Mesendoderm (in vitro differentiated cells): ENCODE results near the gene PDIA4.
"Not testable (repeated sequence)": the region's sequence is repeated elsewhere in the genome, so short reads cannot be mapped to it uniquely, and the experiment has no call there.

Experiments used
- DNase-seq: peaks from one replicate; pipeline ENCODE4 v3.0.0; 2013
- H2AK5ac ChIP-seq: 2 replicates; pipeline ENCODE4 v1.6.1; 2013; ENCODE audit warnings: low read length, inconsistent platforms
- H2BK120ac ChIP-seq: 2 replicates; pipeline ENCODE4 v1.6.1; 2013; ENCODE audit warnings: low read depth, mild to moderate bottlenecking, low read length, moderate library complexity, mixed read lengths
- H2BK15ac ChIP-seq: replicated peaks from 2 replicates; pipeline ENCODE4 v1.6.1; 2013; ENCODE audit warnings: low read depth, mild to moderate bottlenecking, moderate library complexity
- H2BK5ac ChIP-seq: 2 replicates; pipeline ENCODE4 v1.6.1; 2013; ENCODE audit warnings: low read length, inconsistent platforms
- H3K18ac ChIP-seq: 2 replicates; pipeline ENCODE4 v1.6.1; 2013; ENCODE audit warnings: mild to moderate bottlenecking, low read length, mixed read lengths
- H3K23ac ChIP-seq: one replicate; pipeline ENCODE4 v1.6.1; 2013; ENCODE audit warnings: low read length
- H3K27ac ChIP-seq: 2 replicates; pipeline ENCODE4 v1.5.1; 2013; ENCODE audit warnings: low read depth, mild to moderate bottlenecking, inconsistent platforms, low read length, moderate library complexity
- H3K27me3 ChIP-seq: 2 replicates; pipeline ENCODE4 v1.6.1; 2013; ENCODE audit warnings: low read length, control low read depth, mild to moderate bottlenecking, inconsistent platforms; ENCODE audit not compliant: insufficient read depth, poor library complexity
- H3K36me3 ChIP-seq: 2 replicates; pipeline ENCODE4 v1.6.1; 2013; ENCODE audit warnings: low read length, inconsistent platforms; ENCODE audit not compliant: control insufficient read depth, insufficient read depth
- H3K4ac ChIP-seq: one replicate; pipeline ENCODE4 v1.6.1; 2013; ENCODE audit warnings: low read depth, mild to moderate bottlenecking, low read length, moderate library complexity
- H3K4me1 ChIP-seq: 2 replicates; pipeline ENCODE4 v1.6.1; 2013; ENCODE audit warnings: low read depth, low read length, inconsistent platforms; ENCODE audit not compliant: control insufficient read depth
- H3K4me2 ChIP-seq: 2 replicates; pipeline ENCODE4 v1.6.1; 2013; ENCODE audit warnings: low read length
- H3K4me3 ChIP-seq: 2 replicates; pipeline ENCODE4 v1.5.1; 2013; ENCODE audit warnings: mild to moderate bottlenecking, low read length
- H3K56ac ChIP-seq: one replicate; pipeline ENCODE4 v1.6.1; 2013; ENCODE audit warnings: low read length
- H3K79me1 ChIP-seq: 2 replicates; pipeline ENCODE4 v1.6.1; 2013; ENCODE audit warnings: low read length, inconsistent platforms
- H3K79me2 ChIP-seq: 2 replicates; pipeline ENCODE4 v1.6.1; 2013; ENCODE audit warnings: mild to moderate bottlenecking, low read length; ENCODE audit not compliant: control insufficient read depth, insufficient read depth
- H3K9ac ChIP-seq: 2 replicates; pipeline ENCODE4 v1.6.1; 2013; ENCODE audit warnings: low read length, inconsistent platforms
- H4K5ac ChIP-seq: one replicate; pipeline ENCODE4 v1.6.1; 2013; ENCODE audit warnings: low read length
- H4K8ac ChIP-seq: one replicate; pipeline ENCODE4 v1.6.1; 2013; ENCODE audit warnings: low read depth, mild to moderate bottlenecking, control low read depth, low read length, moderate library complexity
- whole genome bisulfite sequencing: extraction: QIAGEN DNeasy Blood & Tissue Kit; methylation state at CpG from one replicate; pipeline ENCODE4 v1.1.7; 2013; ENCODE audit warnings: low lambda C conversion rate, missing lambda C conversion rate; ENCODE audit not compliant: insufficient coverage; ENCODE audit errors: extremely low coverage; 5-methylcytosine and 5-hydroxymethylcytosine counted together

The PDIA4 gene

DNA sequence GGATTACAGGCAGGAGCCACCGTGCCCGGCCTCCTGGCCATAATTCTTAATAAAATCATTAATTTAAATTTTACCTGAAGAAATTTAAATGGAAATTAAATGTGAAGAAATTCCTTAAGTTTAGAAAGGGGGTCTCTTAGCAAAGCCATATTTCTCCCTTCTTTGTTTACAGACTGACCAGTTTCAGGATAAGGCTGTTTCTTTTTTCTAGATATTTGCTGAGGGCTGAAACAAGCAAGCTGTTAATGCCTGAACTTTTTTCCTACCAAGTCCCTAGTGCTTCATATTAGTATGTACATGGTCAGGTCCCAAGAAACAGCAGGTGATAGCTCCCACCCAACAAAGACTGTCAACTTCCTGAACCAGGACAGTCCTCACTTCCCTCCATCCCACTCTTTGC is 18.1 kb upstream of the PDIA4 start:
- Histone ChIP-seq H3K18ac (no peak overlapping the region), H3K56ac (no peak overlapping the region), H2BK15ac (no peak overlapping the region), H3K4me2 (no peak overlapping the region), H3K4me3 (no peak overlapping the region), H4K8ac (no peak overlapping the region), H3K4ac (no peak overlapping the region), H3K79me2 (no peaks in the 10 kb centered on the region), H2BK120ac (no peak overlapping the region), H3K27me3 (no peaks in the 10 kb centered on the region), H4K5ac (no peak overlapping the region), H2BK5ac (no peak overlapping the region), H3K4me1 (no peaks in the 10 kb centered on the region), H3K79me1 (no peaks in the 10 kb centered on the region), H3K36me3 (no peaks in the 10 kb centered on the region), H2AK5ac (no peak overlapping the region), H3K27ac (no peak overlapping the region), H3K9ac (no peak overlapping the region), H3K23ac (no peak overlapping the region)
- DNase-seq = no peak
- WGBS = no CpG with 5 or more reads among the region's 2 CpGs

DNA sequence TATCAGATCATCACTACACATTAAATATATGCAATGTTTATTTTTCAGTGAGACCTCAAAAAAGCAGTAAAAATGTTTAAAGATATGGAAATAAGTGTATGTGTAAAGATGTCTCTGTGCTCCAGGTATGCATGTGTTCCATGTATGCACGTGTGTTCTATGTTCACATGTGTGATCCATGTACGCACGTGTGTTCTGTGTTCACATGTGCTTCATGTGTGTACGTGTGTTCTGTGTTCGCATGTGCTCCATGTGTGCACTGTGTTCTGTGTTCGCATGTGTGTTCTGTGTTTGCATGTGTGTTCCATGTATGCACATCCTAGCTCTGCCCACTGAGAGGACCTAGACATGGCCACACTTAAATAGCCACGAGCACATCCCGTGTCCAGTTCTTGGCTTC is 15.6 kb upstream of the PDIA4 start:
- Histone ChIP-seq H2BK5ac (no peak overlapping the region), H3K4ac (no peak overlapping the region), H3K79me1 (no peaks in the 10 kb centered on the region), H3K4me1 (no peaks in the 10 kb centered on the region), H4K5ac (no peak overlapping the region), H3K56ac (no peak overlapping the region), H3K4me3 (no peak overlapping the region), H3K18ac (no peak overlapping the region), H3K4me2 (no peak overlapping the region), H3K23ac (no peak overlapping the region), H2BK120ac (no peak overlapping the region), H3K36me3 (no peaks in the 10 kb centered on the region), H2AK5ac (no peak overlapping the region), H3K9ac (no peak overlapping the region), H3K79me2 (no peaks in the 10 kb centered on the region), H2BK15ac (no peak overlapping the region), H4K8ac (no peak overlapping the region), H3K27me3 (no peaks in the 10 kb centered on the region), H3K27ac (no peak overlapping the region)
- no peak for DNase-seq
- no CpG with 5 or more reads among the region's 8 CpGs for WGBS

DNA sequence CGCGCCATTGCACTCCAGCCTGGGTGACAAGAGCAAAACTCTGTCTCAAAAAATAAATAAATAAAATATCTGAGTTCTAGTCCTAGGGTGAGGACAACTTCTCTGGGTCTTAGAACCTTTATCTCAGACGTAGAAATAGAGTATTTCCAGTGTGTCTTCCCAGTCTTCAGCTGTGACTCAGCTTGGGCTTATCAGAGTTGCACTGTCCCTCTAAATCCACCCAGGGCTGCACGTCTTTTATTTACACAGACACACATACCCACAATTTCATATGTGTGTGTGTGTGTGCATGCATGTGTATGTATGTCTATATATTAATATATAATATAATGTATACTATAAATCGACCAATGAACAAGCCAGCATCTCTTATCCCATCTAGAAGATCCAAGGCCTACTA is 13.0 kb upstream of the PDIA4 start:
- no CpG with 5 or more reads among the region's 5 CpGs for WGBS
- no peaks in the 10 kb centered on the region for H3K36me3 ChIP-seq
- H3K79me2 ChIP-seq = no peaks in the 10 kb centered on the region
- no peaks in the 10 kb centered on the region for H3K4me1 ChIP-seq
- H4K5ac ChIP-seq = no peak overlapping the region
- no peak overlapping the region for H3K9ac ChIP-seq
- H3K4ac ChIP-seq = no peak overlapping the region
- no peak overlapping the region for H3K4me2 ChIP-seq
- H2BK120ac ChIP-seq = no peak overlapping the region
- no peak overlapping the region for H3K27ac ChIP-seq
- H2BK15ac ChIP-seq = no peak overlapping the region
- H3K23ac ChIP-seq = no peak overlapping the region
- H3K18ac ChIP-seq = no peak overlapping the region
- no peak overlapping the region for H2AK5ac ChIP-seq
- H3K4me3 ChIP-seq = no peak overlapping the region
- H3K56ac ChIP-seq = no peak overlapping the region
- no peak overlapping the region for H2BK5ac ChIP-seq
- no peaks in the 10 kb centered on the region for H3K27me3 ChIP-seq
- no peak overlapping the region for H4K8ac ChIP-seq
- H3K79me1 ChIP-seq = no peaks in the 10 kb centered on the region
- no peak for DNase-seq

- H3K36me3 ChIP-seq, H3K79me2 ChIP-seq, H3K27me3 ChIP-seq, H3K56ac ChIP-seq, H2BK5ac ChIP-seq, H2BK15ac ChIP-seq, H2BK120ac ChIP-seq, H3K4ac ChIP-seq, DNase-seq, H3K4me2 ChIP-seq, H3K4me1 ChIP-seq, H3K4me3 ChIP-seq, H3K79me1 ChIP-seq, H3K9ac ChIP-seq, H3K18ac ChIP-seq, H4K5ac ChIP-seq, H2AK5ac ChIP-seq, H3K23ac ChIP-seq, H3K27ac ChIP-seq, H4K8ac ChIP-seq: not testable (repeated sequence)
- no CpG with 5 or more reads among the region's 32 CpGs for WGBS
These were observed 10.3 kb upstream of the PDIA4 start for GRCh38 chr7:149038641-149039040.

- WGBS = no CpG with 5 or more reads among the region's 1 CpG
These were observed 8.4 kb upstream of the PDIA4 start for GRCh38 chr7:149036676-149037075.

GRCh38 chr7:149031353-149031910 is 3.1 kb upstream of the PDIA4 start:
- Histone ChIP-seq H3K23ac (no peak overlapping the region), H2BK5ac (no peak overlapping the region), H3K36me3 (no peaks in the 10 kb centered on the region), H3K4ac (no peak overlapping the region), H3K9ac (no peak overlapping the region), H3K79me1 (no peaks in the 10 kb centered on the region), H3K27ac (no peak overlapping the region), H2AK5ac (no peak overlapping the region), H2BK120ac (no peak overlapping the region), H3K4me3 (no peak overlapping the region), H2BK15ac (no peak overlapping the region), H3K79me2 (peaks cover 15% of the 10 kb centered on the region), H3K4me2 (no peak overlapping the region), H4K5ac (no peak overlapping the region), H3K4me1 (peaks cover 2% of the 10 kb centered on the region), H4K8ac (no peak overlapping the region), H3K27me3 (no peaks in the 10 kb centered on the region), H3K18ac (no peak overlapping the region), H3K56ac (no peak overlapping the region)
- DNase-seq = no peak
- WGBS = no CpG with 5 or more reads among the region's 3 CpGs

More at GRCh38 chr7:149036676-149037075, 8.4 kb upstream of the PDIA4 start:
- Histone ChIP-seq H2BK120ac (no peak overlapping the region), H3K9ac (no peak overlapping the region), H3K79me2 (no peaks in the 10 kb centered on the region), H4K8ac (no peak overlapping the region), H3K27ac (no peak overlapping the region), H2BK15ac (no peak overlapping the region), H3K36me3 (no peaks in the 10 kb centered on the region), H4K5ac (no peak overlapping the region), H3K79me1 (no peaks in the 10 kb centered on the region), H3K23ac (no peak overlapping the region), H2BK5ac (no peak overlapping the region), H3K4me1 (no peaks in the 10 kb centered on the region), H3K18ac (no peak overlapping the region), H3K27me3 (no peaks in the 10 kb centered on the region), H3K56ac (no peak overlapping the region), H3K4ac (no peak overlapping the region), H3K4me2 (no peak overlapping the region), H2AK5ac (no peak overlapping the region), H3K4me3 (no peak overlapping the region)
- DNase-seq = no peak
